GM23338 (cell line): ENCODE data around the gene KCNIP1. TPM values are rescaled to one million over a fixed set of nuclear protein-coding genes. Genes with fewer than 3 reads are reported as not detected.

Experiments
- ATAC-seq: fragments of 200-7000 bp; cut with Tn5 transposase; 3 replicates; pipeline ENCODE4 v1.9.1; 2020
- DNase-seq: peaks from one replicate; pipeline ENCODE4 v3.0.0-alpha.2; 2015; ENCODE audit warnings: low spot score
- H2AFZ ChIP-seq: fragments of 200-600 bp; sonication (generic); 2 replicates; pipeline ENCODE4 v1.8.0; 2016; ENCODE audit warnings: antibody characterized with exemption, mild to moderate bottlenecking, moderate library complexity
- H3F3A ChIP-seq: fragments of 200-600 bp; sonication (generic); replicated peaks from 2 replicates; pipeline ENCODE4 v1.8.0; 2017; ENCODE audit warnings: antibody characterized with exemption, mixed run types, low read depth
- H3K27ac ChIP-seq: fragments of 200-600 bp; sonication (generic); 2 replicates; pipeline ENCODE4 v1.6.1; 2016; ENCODE audit warnings: low read depth
- H3K27me3 ChIP-seq: fragments of 200-600 bp; sonication (generic); 2 replicates; pipeline ENCODE4 v1.8.0; 2016; ENCODE audit warnings: mild to moderate bottlenecking, mixed run types, moderate library complexity; ENCODE audit not compliant: insufficient read depth
- H3K36me3 ChIP-seq: fragments of 200-600 bp; sonication (generic); 2 replicates; pipeline ENCODE4 v1.8.0; 2016; ENCODE audit warnings: mild to moderate bottlenecking; ENCODE audit not compliant: insufficient read depth
- H3K4me1 ChIP-seq: fragments of 200-600 bp; sonication (generic); 2 replicates; pipeline ENCODE4 v1.8.0; 2016; ENCODE audit warnings: mild to moderate bottlenecking, moderate library complexity; ENCODE audit not compliant: insufficient read depth
- H3K4me2 ChIP-seq: fragments of 200-600 bp; sonication (generic); 2 replicates; pipeline ENCODE4 v1.7.1; 2017; ENCODE audit warnings: mixed run types
- H3K4me3 ChIP-seq: fragments of 200-600 bp; sonication (generic); 2 replicates; pipeline ENCODE4 v1.6.1; 2016; ENCODE audit warnings: mixed run types
- H3K79me2 ChIP-seq: fragments of 200-600 bp; sonication (generic); replicated peaks from 2 replicates; pipeline ENCODE4 v1.8.0; 2017; ENCODE audit warnings: mild to moderate bottlenecking; ENCODE audit not compliant: insufficient read depth
- H3K9me2 ChIP-seq: fragments of 200-600 bp; sonication (generic); 2 replicates; pipeline ENCODE4 v1.8.0; 2017; ENCODE audit not compliant: insufficient read depth
- H4K20me1 ChIP-seq: fragments of 200-600 bp; sonication (generic); replicated peaks from 2 replicates; pipeline ENCODE4 v1.8.0; 2017; ENCODE audit warnings: mild to moderate bottlenecking; ENCODE audit not compliant: insufficient read depth
- H3K27ac Mint-ChIP-seq: 2 replicates; pipeline ENCODE4 v1.8.0; 2020; ENCODE audit warnings: inconsistent platforms, mild to moderate bottlenecking, moderate library complexity, mixed read lengths
- H3K27me3 Mint-ChIP-seq: 3 replicates; pipeline ENCODE4 v1.8.0; 2022; ENCODE audit warnings: low read depth, mild to moderate bottlenecking, moderate library complexity, mixed read lengths, inconsistent platforms; ENCODE audit not compliant: insufficient read depth, poor library complexity
- H3K36me3 Mint-ChIP-seq: 3 replicates; pipeline ENCODE4 v1.8.0; 2021; ENCODE audit warnings: low read depth, mild to moderate bottlenecking, inconsistent platforms, moderate library complexity, mixed read lengths
- H3K4me1 Mint-ChIP-seq: 3 replicates; pipeline ENCODE4 v1.8.0; 2020; ENCODE audit warnings: mild to moderate bottlenecking, inconsistent platforms, mixed read lengths
- H3K4me3 Mint-ChIP-seq: 3 replicates; pipeline ENCODE4 v1.8.0; 2021; ENCODE audit warnings: moderate library complexity, mild to moderate bottlenecking, inconsistent platforms, mixed read lengths
- H3K9me3 Mint-ChIP-seq: 3 replicates; pipeline ENCODE4 v1.8.0; 2020; ENCODE audit warnings: moderate library complexity, mild to moderate bottlenecking, inconsistent platforms, mixed read lengths
- CREB1 ChIP-seq: fragments of 250-450 bp; sonication (Bioruptor Pico); IDR thresholded peaks from 2 replicates; pipeline ENCODE4 v1.5.0; 2020; ENCODE audit warnings: low read depth, mild to moderate bottlenecking, moderate library complexity
- CTCF ChIP-seq, 2 experiments: fragments of 200-600 bp in 1 of 2; sonication (generic) in 1 of 2; conservative IDR thresholded peaks; 2 replicates each; pipeline versions ENCODE4 v1.5.1 to v1.6.1; 2016 to 2017; ENCODE audit warnings: antibody characterized with exemption in 2 of 2, low read depth in 2 of 2, mild to moderate bottlenecking in 2 of 2, moderate library complexity in 1 of 2
- ETS1 ChIP-seq: IDR thresholded peaks from 2 replicates; pipeline ENCODE4 v1.6.1; 2016; ENCODE audit warnings: antibody characterized with exemption
- EZH2 ChIP-seq: fragments of 200-600 bp; sonication (generic); IDR thresholded peaks from one replicate; pipeline ENCODE4 v1.8.0; 2017; ENCODE audit warnings: antibody characterized with exemption, mild to moderate bottlenecking, low read depth; ENCODE audit not compliant: unreplicated experiment
- EZH2phosphoT487 ChIP-seq: fragments of 200-600 bp; sonication (generic); IDR thresholded peaks from one replicate; pipeline ENCODE4 v1.8.1; 2018; ENCODE audit warnings: antibody characterized with exemption; ENCODE audit not compliant: unreplicated experiment
- JUNB ChIP-seq: IDR thresholded peaks from one replicate; pipeline ENCODE4 v1.6.1; 2016; ENCODE audit warnings: antibody characterized with exemption; ENCODE audit not compliant: unreplicated experiment
- NANOG ChIP-seq: IDR thresholded peaks from 2 replicates; pipeline ENCODE4 v1.6.1; 2016; ENCODE audit warnings: antibody characterized with exemption, borderline replicate concordance
- POLR2AphosphoS5 ChIP-seq: IDR thresholded peaks from 2 replicates; pipeline ENCODE4 v1.6.1; 2016; ENCODE audit warnings: antibody characterized with exemption, low read depth
- REST ChIP-seq: IDR thresholded peaks from one replicate; pipeline ENCODE4 v1.6.1; 2018; ENCODE audit warnings: antibody characterized with exemption; ENCODE audit not compliant: unreplicated experiment
- STAT1 ChIP-seq: IDR thresholded peaks from one replicate; pipeline ENCODE4 v1.6.1; 2016; ENCODE audit warnings: antibody characterized with exemption; ENCODE audit not compliant: unreplicated experiment
- ZNF114 ChIP-seq: fragments of 250-450 bp; sonication (Bioruptor Pico); IDR thresholded peaks from 2 replicates; pipeline ENCODE4 v1.5.0; 2020; ENCODE audit warnings: mild to moderate bottlenecking, moderate library complexity
- ZNF331 ChIP-seq: fragments of 250-450 bp; sonication (Bioruptor Pico); IDR thresholded peaks from 2 replicates; pipeline ENCODE4 v1.5.0; 2020; ENCODE audit warnings: low read depth, mild to moderate bottlenecking, moderate library complexity
- ZNF462 ChIP-seq: fragments of 250-450 bp; sonication (Bioruptor Pico); IDR thresholded peaks from 2 replicates; pipeline ENCODE4 v1.5.0; 2020; ENCODE audit warnings: mild to moderate bottlenecking, moderate library complexity
- polyA plus RNA-seq: library from polyadenylated mRNA; unstranded; fragments of >200 nt; fragmentation: Nextera tagmentation; extraction: Ambion mirVana; gene quantifications from 2 replicates; pipeline ENCODE4 v1.2.1, GENCODE V29; 2016
- total RNA-seq: library from RNA; depleted of rRNA; stranded (reverse); fragments of >200 nt; shearing (Covaris generic); gene quantifications from 2 replicates; pipeline ENCODE4 v1.2.3, GENCODE V29; 2014

KCNIP1 gene
- total and polyA plus RNA-seq, 2 experiments from 2014 or later = 0.31 to 0.87 TPM

- no peak for TF ChIP-seq ZNF114 (CRISPR knock-in tag)
- TF ChIP-seq NANOG = no peak
- TF ChIP-seq POLR2AphosphoS5 = no peak
- TF ChIP-seq EZH2phosphoT487 = no peak
- no peak for TF ChIP-seq EZH2
- no peak for TF ChIP-seq REST
- no peak for TF ChIP-seq JUNB
- no peak for TF ChIP-seq STAT1
- TF ChIP-seq CTCF (conservative IDR thresholded peaks at IDR 0.05; ENCODE audit: low read depth in 2 of 2) = no peak
- TF ChIP-seq CREB1 (CRISPR knock-in tag) = no peak
- TF ChIP-seq ZNF331 = no peak
- no peak for TF ChIP-seq ZNF462
- TF ChIP-seq ETS1 = no peak
- Mint-ChIP-seq H3K9me3 (no peaks in the 10 kb centered on the region), H3K36me3 (no peaks in the 10 kb centered on the region)
Observed at GRCh38 chr5:170510559-170510958, 6.7 kb downstream of the KCNIP1 start.

More at GRCh38 chr5:170510559-170510958, 6.7 kb downstream of the KCNIP1 start:
- no peak for ATAC-seq
- Mint-ChIP-seq H3K27ac (no peak overlapping the region), H3K27me3 (peaks cover 2% of the 10 kb centered on the region), H3K4me3 (no peak overlapping the region), H3K4me1 (peaks cover 5% of the 10 kb centered on the region; the same call in 2 of the 3 replicates)
- H3K4me1 ChIP-seq = peaks cover 12% of the 10 kb centered on the region
- no peak overlapping the region for H3K27ac ChIP-seq
- H3K4me2 ChIP-seq = no peak overlapping the region
- H2AFZ ChIP-seq = no peak overlapping the region
- H3K27me3 ChIP-seq = peaks cover 16% of the 10 kb centered on the region
- DNase-seq = no peak
- no peaks in the 10 kb centered on the region for H3K79me2 ChIP-seq
- H3F3A ChIP-seq = no peaks in the 10 kb centered on the region
- no peak overlapping the region for H3K4me3 ChIP-seq
- no peaks in the 10 kb centered on the region for H3K9me2 ChIP-seq
- H4K20me1 ChIP-seq = no peaks in the 10 kb centered on the region
- no peaks in the 10 kb centered on the region for H3K36me3 ChIP-seq
